DMS53 treated with DMSO at 0.1 percent for 48 hours (cell line): ENCODE results near the gene IFT81.
A peak's percentile ranks its signal among the peaks of the same experiment; 100 is the strongest.
"Not testable (repeated sequence)": the region's sequence is repeated elsewhere in the genome, so short reads cannot be mapped to it uniquely, and the experiment has no call there.

Experiments used
- DNase-seq: peaks from one replicate; lab custom pipeline; 2025; ENCODE audit not compliant: unreplicated experiment; lab: John Stamatoyannopoulos, UW

The IFT81 gene

GRCh38 chr12:110243227-110243626 lies 119.1 kb downstream of the IFT81 start:
- no peak for DNase-seq

- DNase-seq, result no peak
These were observed 120.2 kb downstream of the IFT81 start for GRCh38 chr12:110244372-110244771.

- DNase-seq, result no peak
These were observed 120.7 kb downstream of the IFT81 start for GRCh38 chr12:110244829-110245228.

GRCh38 chr12:110245369-110245772 lies 121.2 kb downstream of the IFT81 start:
- no peak for DNase-seq

GRCh38 chr12:110246636-110247339 lies 122.6 kb downstream of the IFT81 start:
- DNase-seq, result peak; percentile 90

GRCh38 chr12:110247340-110248095 lies 123.4 kb downstream of the IFT81 start:
- peak; percentile 96 for DNase-seq

GRCh38 chr12:110248096-110248447 lies 123.9 kb downstream of the IFT81 start:
- no peak for DNase-seq

GRCh38 chr12:110249105-110249504 lies 124.9 kb downstream of the IFT81 start:
- no peak for DNase-seq

GRCh38 chr12:110249716-110250225 lies 125.6 kb downstream of the IFT81 start:
- no peak for DNase-seq

- DNase-seq, result no peak
These were observed 127.2 kb downstream of the IFT81 start for GRCh38 chr12:110251381-110251780.

GRCh38 chr12:110252716-110253115 lies 128.6 kb downstream of the IFT81 start:
- no peak for DNase-seq

- DNase-seq, result no peak
These were observed 129.0 kb downstream of the IFT81 start for GRCh38 chr12:110253176-110253575.

GRCh38 chr12:110254971-110255540 lies 130.9 kb downstream of the IFT81 start:
- peak; percentile 95 for DNase-seq

GRCh38 chr12:110255890-110256456 lies 131.8 kb downstream of the IFT81 start:
- DNase-seq, result not testable (repeated sequence)

- no peak for DNase-seq
These were observed 132.7 kb downstream of the IFT81 start for GRCh38 chr12:110256780-110257431.

- no peak for DNase-seq
These were observed 134.3 kb downstream of the IFT81 start for GRCh38 chr12:110258466-110258865.

GRCh38 chr12:110262442-110263388 lies 138.6 kb downstream of the IFT81 start:
- no peak for DNase-seq

- DNase-seq, result no peak
These were observed 142.3 kb downstream of the IFT81 start for GRCh38 chr12:110266381-110266960.

- DNase-seq, result no peak
These were observed 142.9 kb downstream of the IFT81 start for GRCh38 chr12:110266980-110267620.
